Mesodermal cell (in vitro differentiated cells): ENCODE results near the gene TMEM81.

Experiments
- H3K27ac ChIP-seq: 2 replicates; pipeline ENCODE4 v1.7.0; 2013; ENCODE audit warnings: mild to moderate bottlenecking, low read depth, low read length, moderate library complexity; ENCODE audit not compliant: severe bottlenecking
- H3K36me3 ChIP-seq: 2 replicates; pipeline ENCODE4 v1.7.1; 2013; ENCODE audit warnings: mild to moderate bottlenecking, low read length, moderate library complexity; ENCODE audit not compliant: control insufficient read depth, insufficient read depth
- H3K4me1 ChIP-seq: one replicate; pipeline ENCODE4 v1.7.1; 2013; ENCODE audit warnings: mild to moderate bottlenecking, low read length; ENCODE audit not compliant: insufficient read depth, control insufficient read depth, poor library complexity, severe bottlenecking
- H3K4me3 ChIP-seq: 2 replicates; pipeline ENCODE4 v1.7.0; 2013; ENCODE audit warnings: low read length, control low read depth, mild to moderate bottlenecking; ENCODE audit not compliant: insufficient read depth, poor library complexity, severe bottlenecking; ENCODE audit errors: extremely low read depth
- H3K9me3 ChIP-seq: 2 replicates; pipeline ENCODE4 v1.7.1; 2013; ENCODE audit warnings: mild to moderate bottlenecking, low read length, moderate library complexity; ENCODE audit not compliant: control insufficient read depth
- WGBS, 2 experiments: methylation state at CpG; one replicate each; pipeline ENCODE4 v1.1.5; 2013; ENCODE audit warnings: missing lambda C conversion rate in 2 of 2; ENCODE audit not compliant: insufficient coverage in 2 of 2; 5-methylcytosine and 5-hydroxymethylcytosine counted together

The TMEM81 gene

GRCh38 chr1:205046870-205047269, 37.4 kb downstream of the TMEM81 start:
- H3K36me3 ChIP-seq: no peaks in the 10 kb centered on the region
- H3K9me3 ChIP-seq: no peaks in the 10 kb centered on the region
- 39 to 46% methylated on average over 3 to 4 of the region's 4 CpGs for WGBS, 2 experiments
- no peak overlapping the region for H3K4me3 ChIP-seq
- H3K4me1 ChIP-seq: no peaks in the 10 kb centered on the region
- H3K27ac ChIP-seq: no peak overlapping the region

GRCh38 chr1:205045146-205045545, 39.1 kb downstream of the TMEM81 start:
- Histone ChIP-seq H3K4me1 (no peaks in the 10 kb centered on the region), H3K9me3 (no peaks in the 10 kb centered on the region), H3K36me3 (no peaks in the 10 kb centered on the region), H3K4me3 (no peak overlapping the region), H3K27ac (no peak overlapping the region)
- 35 to 37% methylated on average over 8 to 11 of the region's 11 CpGs for WGBS, 2 experiments

- no peak overlapping the region for H3K27ac ChIP-seq
- 40 to 42% methylated on average over 4 to 5 of the region's 5 CpGs for WGBS, 2 experiments
- no peak overlapping the region for H3K4me3 ChIP-seq
- H3K4me1 ChIP-seq: no peaks in the 10 kb centered on the region
- H3K9me3 ChIP-seq: no peaks in the 10 kb centered on the region
- no peaks in the 10 kb centered on the region for H3K36me3 ChIP-seq
Observed at GRCh38 chr1:205044741-205045140, 39.5 kb downstream of the TMEM81 start.

- 0 to 11% methylated on average over 1 of the region's 4 CpGs for WGBS, 2 experiments
- H3K9me3 ChIP-seq: no peaks in the 10 kb centered on the region
- H3K36me3 ChIP-seq: no peaks in the 10 kb centered on the region
- no peak overlapping the region for H3K4me3 ChIP-seq
- H3K4me1 ChIP-seq: no peaks in the 10 kb centered on the region
- no peak overlapping the region for H3K27ac ChIP-seq
Observed at GRCh38 chr1:205043866-205044265, 40.4 kb downstream of the TMEM81 start.

- H3K9me3 ChIP-seq: no peaks in the 10 kb centered on the region
- H3K27ac ChIP-seq: no peak within 1 kb of the TSS
- no peaks in the 10 kb centered on the region for H3K36me3 ChIP-seq
- H3K4me3 ChIP-seq: no peak within 1 kb of the TSS
- H3K4me1 ChIP-seq: no peaks in the 10 kb centered on the region
- WGBS, 2 experiments: 13 to 15% methylated on average over 24 to 32 of the region's 53 CpGs
Observed at GRCh38 chr1:205042911-205043806, 41.1 kb downstream of the TMEM81 start, which contains the start of gene CNTN2. CNTN2 (plus strand) TSS chr1:205043212; CDS start chr1:205053186, 9,974 bp downstream.

GRCh38 chr1:205041998-205042910, 42.0 kb downstream of the TMEM81 start:
- Histone ChIP-seq H3K4me1 (no peaks in the 10 kb centered on the region), H3K4me3 (no peak overlapping the region), H3K27ac (no peak overlapping the region), H3K36me3 (no peaks in the 10 kb centered on the region), H3K9me3 (no peaks in the 10 kb centered on the region)
- WGBS, 2 experiments: 84% methylated on average over 11 to 14 of the region's 16 CpGs

GRCh38 chr1:205041001-205041715, 43.1 kb downstream of the TMEM81 start:
- WGBS, 2 experiments: 75 to 77% methylated on average over 4 of the region's 4 CpGs
- Histone ChIP-seq H3K4me1 (no peaks in the 10 kb centered on the region), H3K4me3 (no peak overlapping the region), H3K36me3 (no peaks in the 10 kb centered on the region), H3K27ac (no peak overlapping the region), H3K9me3 (no peaks in the 10 kb centered on the region)

- Histone ChIP-seq H3K4me1 (no peaks in the 10 kb centered on the region), H3K4me3 (no peak overlapping the region), H3K36me3 (no peaks in the 10 kb centered on the region), H3K9me3 (no peaks in the 10 kb centered on the region), H3K27ac (no peak overlapping the region)
- 84 to 89% methylated on average over 5 to 6 of the region's 6 CpGs for WGBS, 2 experiments
Observed at GRCh38 chr1:205038132-205038786, 46.0 kb downstream of the TMEM81 start.

- H3K36me3 ChIP-seq: no peaks in the 10 kb centered on the region
- H3K4me3 ChIP-seq: no peak overlapping the region
- WGBS, 2 experiments: 77 to 90% methylated on average over 6 to 9 of the region's 9 CpGs
- no peaks in the 10 kb centered on the region for H3K4me1 ChIP-seq
- H3K27ac ChIP-seq: no peak overlapping the region
- no peaks in the 10 kb centered on the region for H3K9me3 ChIP-seq
Observed at GRCh38 chr1:205037539-205037938, 46.7 kb downstream of the TMEM81 start.
